Muscle layer of colon (tissue), 2 donors: Measurements from ENCODE around the gene SMIM24.

ENCODE experiments used
- H3K27ac ChIP-seq: one replicate; pipeline ENCODE4 v1.7.0; 2013; ENCODE audit warnings: low read depth, mild to moderate bottlenecking, low read length, moderate library complexity
- H3K27me3 ChIP-seq, 2 donors: one replicate each; pipeline ENCODE4 v1.7.0; 2013; ENCODE audit warnings: low read length in 2 of 2, mild to moderate bottlenecking in 2 of 2; ENCODE audit not compliant: insufficient read depth in 2 of 2, control insufficient read depth in 1 of 2
- H3K36me3 ChIP-seq: one replicate; pipeline ENCODE4 v1.7.0; 2013; ENCODE audit warnings: mild to moderate bottlenecking, low read length; ENCODE audit not compliant: insufficient read depth
- H3K4me1 ChIP-seq: one replicate; pipeline ENCODE4 v1.7.0; 2013; ENCODE audit warnings: mild to moderate bottlenecking, low read length; ENCODE audit not compliant: insufficient read depth
- H3K4me3 ChIP-seq, 2 donors: one replicate each; pipeline ENCODE4 v1.7.0; 2013; ENCODE audit warnings: low read length in 2 of 2, low read depth in 1 of 2, mild to moderate bottlenecking in 1 of 2, moderate library complexity in 1 of 2
- H3K9ac ChIP-seq: one replicate; pipeline ENCODE4 v1.7.0; 2013; ENCODE audit warnings: low read length
- H3K9me3 ChIP-seq: one replicate; pipeline ENCODE4 v1.7.0; 2013; ENCODE audit warnings: mild to moderate bottlenecking, low read length
- donor health status: abdominal sarcoma.
- donor health status: Adenocarcinoma of cecum.

The SMIM24 gene

DNA sequence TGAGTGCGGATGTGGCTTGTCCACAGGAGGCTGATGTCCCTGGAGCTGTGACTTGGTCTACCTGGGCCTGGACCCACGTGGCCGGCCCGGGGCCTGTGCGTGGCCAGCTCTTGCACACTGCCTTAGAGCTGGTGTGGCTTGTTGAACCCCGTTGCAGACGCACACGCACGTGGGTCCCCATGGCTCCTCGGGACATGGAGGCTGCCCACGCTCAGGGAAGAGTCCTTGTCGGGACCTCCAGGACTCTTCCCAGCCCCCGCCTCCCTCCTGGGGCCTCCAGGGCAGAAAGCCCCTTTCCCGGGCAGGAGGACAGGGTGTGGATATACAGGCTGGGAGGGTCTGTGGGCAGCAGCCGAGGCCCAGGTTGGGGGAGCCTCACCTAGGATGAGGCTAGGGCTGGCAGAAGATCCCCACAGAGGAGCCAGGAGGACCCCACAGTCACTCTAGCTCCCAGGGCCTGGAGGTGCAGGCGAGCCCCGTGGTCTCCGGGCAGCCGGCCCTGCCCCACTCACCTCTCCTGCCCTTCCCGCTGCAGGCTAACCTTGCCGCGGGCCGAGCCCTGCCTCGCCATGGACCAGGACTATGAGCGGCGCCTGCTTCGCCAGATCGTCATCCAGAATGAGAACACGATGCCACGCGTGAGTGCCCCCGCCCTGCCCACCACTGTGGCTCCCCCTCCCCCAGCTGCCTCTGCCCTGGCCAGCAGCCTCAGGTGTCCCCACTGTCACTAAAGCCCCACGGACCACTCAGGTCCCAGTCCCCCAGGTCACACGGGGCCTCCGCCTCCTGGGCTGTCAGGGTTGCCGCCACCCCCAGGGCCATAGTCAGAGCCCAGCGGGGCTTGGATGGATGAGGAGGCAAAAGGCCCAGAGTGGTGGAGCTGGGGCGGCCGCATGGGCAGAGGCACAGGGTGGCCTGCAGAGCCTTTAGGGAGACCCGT, 42.4 kb upstream of the SMIM24 start:
- H3K4me1 ChIP-seq = no peaks in the 10 kb centered on the region
- H3K36me3 ChIP-seq = peaks cover 49% of the 10 kb centered on the region
- no peaks in the 10 kb centered on the region for H3K9me3 ChIP-seq
- H3K9ac ChIP-seq = no peak overlapping the region
- no peaks in the 10 kb centered on the region for H3K27me3 ChIP-seq
- no peak overlapping the region for H3K4me3 ChIP-seq
- no peak overlapping the region for H3K27ac ChIP-seq

DNA sequence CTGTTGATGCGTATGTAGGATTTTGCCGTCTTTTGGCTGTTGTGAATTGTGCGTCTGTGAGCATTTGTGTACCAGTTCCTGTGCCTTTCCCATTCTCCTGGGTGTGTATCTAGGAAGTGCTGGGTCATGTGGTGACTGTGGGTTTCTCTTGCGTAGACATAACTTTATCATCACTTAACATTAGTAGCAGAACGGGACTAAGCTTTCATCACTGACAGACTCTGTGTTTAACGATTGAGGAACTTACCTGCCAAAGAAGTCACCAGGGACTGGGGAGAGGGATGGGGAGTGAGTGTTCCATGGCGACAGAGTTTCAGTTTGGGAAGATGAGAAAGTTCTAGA, 40.8 kb upstream of the SMIM24 start:
- no peak overlapping the region for H3K4me3 ChIP-seq
- peaks cover 7% of the 10 kb centered on the region for H3K4me1 ChIP-seq
- H3K36me3 ChIP-seq = peaks cover 34% of the 10 kb centered on the region
- no peak overlapping the region for H3K9ac ChIP-seq
- H3K9me3 ChIP-seq = no peaks in the 10 kb centered on the region
- no peaks in the 10 kb centered on the region for H3K27me3 ChIP-seq
- no peak overlapping the region for H3K27ac ChIP-seq

DNA sequence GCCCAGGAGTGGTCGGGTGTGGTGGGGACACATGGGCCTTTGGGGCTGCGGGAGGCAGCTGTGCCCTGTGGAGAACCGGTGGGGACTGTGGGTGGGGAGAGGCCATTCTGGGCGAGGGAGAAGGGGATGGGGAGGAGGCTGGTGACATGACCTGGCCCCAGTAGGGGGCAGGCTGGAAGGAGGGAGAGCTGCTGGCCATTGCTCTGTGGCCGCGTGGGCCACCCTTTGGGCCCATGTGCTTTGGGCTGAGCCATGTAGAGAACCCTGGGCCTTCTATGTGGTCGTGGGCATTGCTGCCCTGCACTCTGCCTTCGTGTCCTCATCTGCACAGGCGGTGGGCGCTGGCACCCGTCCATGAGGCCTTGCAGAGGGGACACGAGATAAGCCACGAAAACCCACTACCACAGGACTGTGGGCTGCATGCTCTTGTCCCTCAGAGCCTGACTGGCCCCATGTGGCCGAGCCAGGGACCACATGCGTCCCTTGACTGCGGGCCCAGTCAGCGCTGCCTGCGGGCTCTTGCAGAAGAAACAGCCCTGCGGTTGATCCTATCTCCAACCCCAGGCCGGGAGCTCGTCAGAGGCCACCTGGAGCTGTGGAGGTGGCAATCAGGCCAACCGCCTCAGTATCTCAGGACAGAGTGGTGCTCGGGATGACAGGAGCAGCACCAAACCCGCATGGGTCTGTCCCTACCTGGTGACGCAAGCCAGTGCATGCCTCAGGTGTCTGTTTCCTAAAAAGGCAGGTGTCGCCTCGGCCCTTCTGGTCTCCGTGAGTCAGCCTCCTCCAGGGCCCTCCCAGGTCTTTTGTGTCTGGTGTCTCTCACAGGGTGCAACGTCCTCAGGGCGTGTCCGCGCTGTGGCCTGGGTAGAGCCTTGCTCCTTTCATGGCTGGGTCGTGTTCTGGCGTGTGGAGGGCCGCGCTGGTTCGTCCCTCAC, 40.1 kb upstream of the SMIM24 start:
- Histone ChIP-seq H3K27ac (no peak overlapping the region), H3K36me3 (peaks cover 29% of the 10 kb centered on the region), H3K4me1 (peaks cover 8% of the 10 kb centered on the region), H3K9ac (no peak overlapping the region), H3K9me3 (no peaks in the 10 kb centered on the region), H3K27me3 (no peaks in the 10 kb centered on the region), H3K4me3 (no peak overlapping the region)

DNA sequence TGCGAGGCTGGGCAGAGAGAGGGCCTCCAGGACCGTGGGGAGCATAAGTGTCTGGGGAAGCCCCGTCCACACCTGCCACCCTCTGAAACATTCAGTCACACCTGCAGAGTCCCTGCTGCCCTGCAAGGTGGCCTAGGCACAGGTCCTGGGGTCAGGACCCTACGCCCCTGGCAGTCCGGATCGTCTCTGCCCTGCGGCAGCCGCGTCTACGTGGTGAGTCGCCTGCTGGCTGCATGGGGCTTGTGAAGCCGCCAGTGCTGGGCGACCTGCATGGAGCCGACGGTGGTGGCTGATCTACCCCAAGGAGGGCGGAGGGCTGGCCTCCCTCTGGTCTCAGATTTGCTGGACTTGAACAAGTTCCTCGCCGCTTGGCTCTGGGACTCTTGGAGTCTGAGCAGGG, 38.8 kb upstream of the SMIM24 start:
- H3K27me3 ChIP-seq = no peaks in the 10 kb centered on the region
- H3K36me3 ChIP-seq = peaks cover 20% of the 10 kb centered on the region
- peaks cover 8% of the 10 kb centered on the region for H3K4me1 ChIP-seq
- H3K9ac ChIP-seq = no peak overlapping the region
- no peak overlapping the region for H3K27ac ChIP-seq
- no peaks in the 10 kb centered on the region for H3K9me3 ChIP-seq
- H3K4me3 ChIP-seq = no peak overlapping the region

DNA sequence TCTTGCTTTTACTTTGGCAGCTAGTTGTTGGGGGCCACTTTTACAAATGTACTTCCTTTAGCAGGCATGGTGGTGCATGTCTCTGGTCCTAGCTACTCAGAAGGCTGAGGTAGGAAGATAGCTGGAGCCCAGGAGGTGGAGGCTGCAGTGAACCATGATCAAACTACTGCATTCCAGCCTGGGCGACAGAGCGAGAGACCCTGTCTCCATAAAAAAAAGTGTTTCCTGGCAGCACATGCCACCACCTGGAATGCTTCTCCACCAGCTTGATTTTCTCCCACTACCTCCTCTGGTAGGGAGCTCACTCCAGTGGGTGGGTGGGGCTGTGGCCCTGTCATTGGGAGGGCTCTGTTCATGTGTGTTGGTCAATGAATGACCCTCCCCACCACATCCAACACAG, 38.3 kb upstream of the SMIM24 start:
- no peak overlapping the region for H3K27ac ChIP-seq
- H3K36me3 ChIP-seq = peaks cover 15% of the 10 kb centered on the region
- no peaks in the 10 kb centered on the region for H3K9me3 ChIP-seq
- H3K4me3 ChIP-seq = no peak overlapping the region
- H3K4me1 ChIP-seq = peaks cover 8% of the 10 kb centered on the region
- H3K9ac ChIP-seq = no peak overlapping the region
- no peaks in the 10 kb centered on the region for H3K27me3 ChIP-seq

DNA sequence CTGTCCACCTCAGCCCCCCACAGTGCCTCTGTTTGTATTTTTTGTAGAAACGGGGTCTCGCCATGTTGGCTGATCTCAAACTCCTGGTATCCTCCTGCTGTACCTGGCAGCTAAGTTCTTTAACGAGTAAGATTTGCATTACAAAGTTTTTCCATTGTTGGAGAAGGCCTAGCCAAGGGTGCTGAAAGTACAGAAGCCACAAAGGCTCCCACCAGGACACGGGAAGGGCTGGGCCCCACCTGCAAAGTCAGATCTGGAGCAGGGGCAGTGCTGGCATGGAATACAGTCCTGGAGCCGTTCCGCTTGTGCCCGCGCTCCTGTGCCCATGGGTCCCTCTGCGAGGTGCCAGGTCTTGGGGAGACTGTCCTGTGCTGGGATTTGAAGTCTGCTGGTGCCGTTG, 37.9 kb upstream of the SMIM24 start:
- Histone ChIP-seq H3K27me3 (no peaks in the 10 kb centered on the region), H3K27ac (no peak overlapping the region), H3K4me1 (peaks cover 8% of the 10 kb centered on the region), H3K36me3 (peaks cover 11% of the 10 kb centered on the region), H3K4me3 (no peak overlapping the region), H3K9ac (no peak overlapping the region), H3K9me3 (no peaks in the 10 kb centered on the region)

DNA sequence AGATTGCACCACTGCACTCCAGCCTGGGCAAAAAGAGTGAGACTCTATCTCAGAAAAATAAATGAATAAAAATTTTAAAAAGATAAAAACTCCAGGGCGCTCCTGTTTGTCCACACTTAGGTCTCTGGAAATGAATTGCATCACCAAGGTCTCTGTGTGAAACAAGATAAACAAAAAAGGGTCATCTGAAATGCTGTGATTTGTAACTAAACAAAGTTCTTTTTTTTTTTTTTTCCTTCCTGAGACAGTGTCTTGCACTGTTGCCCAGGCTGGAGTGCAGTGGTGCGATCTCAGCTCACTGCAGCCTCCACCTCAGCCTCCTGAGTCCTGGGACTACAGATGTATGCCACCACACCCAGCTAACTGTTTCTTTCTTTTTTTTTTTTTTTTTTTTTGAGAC, 37.3 kb upstream of the SMIM24 start:
- Histone ChIP-seq H3K9me3 (no peaks in the 10 kb centered on the region), H3K4me3 (no peak overlapping the region), H3K27ac (no peak overlapping the region), H3K9ac (no peak overlapping the region), H3K36me3 (peaks cover 10% of the 10 kb centered on the region), H3K4me1 (peaks cover 8% of the 10 kb centered on the region), H3K27me3 (no peaks in the 10 kb centered on the region)

DNA sequence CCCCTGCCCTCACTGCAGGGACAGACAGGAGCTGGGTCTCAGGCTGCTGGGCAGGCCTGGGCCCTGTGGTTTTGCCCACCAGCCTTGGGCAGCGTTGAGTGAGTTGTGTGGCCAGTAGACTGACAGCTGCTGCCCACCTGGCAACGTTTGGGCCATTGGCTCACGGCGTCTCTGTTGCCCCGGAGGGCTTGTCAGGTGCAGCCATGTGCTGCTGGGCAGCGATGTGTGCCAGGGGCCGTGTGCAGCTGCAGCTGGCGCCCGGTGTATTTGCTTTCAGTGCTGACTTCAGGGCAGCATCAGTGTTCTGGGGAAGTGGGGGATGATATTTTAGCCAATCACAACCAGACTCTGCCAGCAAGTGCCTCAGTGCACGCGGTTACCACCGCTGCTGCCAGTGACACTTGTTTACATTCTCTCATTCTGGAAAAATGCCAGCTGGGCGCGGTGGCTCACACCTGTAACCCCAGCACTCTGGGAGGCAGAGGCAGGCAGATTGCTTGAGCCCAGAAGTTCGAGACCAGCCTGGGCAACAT, 36.4 kb upstream of the SMIM24 start:
- Histone ChIP-seq H3K9ac (no peak overlapping the region), H3K27me3 (no peaks in the 10 kb centered on the region), H3K36me3 (peaks cover 10% of the 10 kb centered on the region), H3K27ac (no peak overlapping the region), H3K9me3 (no peaks in the 10 kb centered on the region), H3K4me1 (peaks cover 8% of the 10 kb centered on the region), H3K4me3 (no peak overlapping the region)

DNA sequence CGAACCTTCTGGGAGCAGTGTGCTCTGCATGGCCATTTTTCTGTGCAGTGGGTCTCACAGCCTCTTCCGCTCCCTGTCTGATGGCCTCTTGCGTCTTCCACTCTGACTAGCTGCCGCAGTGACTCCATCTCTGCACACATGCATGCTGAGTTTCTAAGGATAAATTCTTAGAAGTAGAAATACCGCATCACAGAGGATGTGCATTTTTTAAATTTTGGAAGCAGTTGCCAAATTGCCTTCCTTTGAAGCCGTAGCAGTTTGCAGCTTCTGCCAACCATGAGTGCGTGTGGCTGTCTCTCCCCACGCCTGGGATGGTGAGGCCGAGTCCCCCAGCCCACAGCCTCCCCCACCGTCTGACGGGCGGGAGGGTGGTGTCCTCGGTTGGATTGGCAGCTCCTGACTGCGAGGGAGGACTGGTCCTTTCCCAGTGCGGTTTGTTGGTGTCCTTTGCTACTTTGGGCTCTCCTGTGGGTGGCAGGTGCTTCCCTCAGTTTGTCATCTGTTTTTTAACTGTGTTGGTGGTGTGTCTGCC, 35.6 kb upstream of the SMIM24 start:
- no peak overlapping the region for H3K27ac ChIP-seq
- H3K27me3 ChIP-seq = no peaks in the 10 kb centered on the region
- peaks cover 10% of the 10 kb centered on the region for H3K36me3 ChIP-seq
- H3K4me1 ChIP-seq = peaks cover 8% of the 10 kb centered on the region
- H3K4me3 ChIP-seq = no peak overlapping the region
- no peak overlapping the region for H3K9ac ChIP-seq
- no peaks in the 10 kb centered on the region for H3K9me3 ChIP-seq

DNA sequence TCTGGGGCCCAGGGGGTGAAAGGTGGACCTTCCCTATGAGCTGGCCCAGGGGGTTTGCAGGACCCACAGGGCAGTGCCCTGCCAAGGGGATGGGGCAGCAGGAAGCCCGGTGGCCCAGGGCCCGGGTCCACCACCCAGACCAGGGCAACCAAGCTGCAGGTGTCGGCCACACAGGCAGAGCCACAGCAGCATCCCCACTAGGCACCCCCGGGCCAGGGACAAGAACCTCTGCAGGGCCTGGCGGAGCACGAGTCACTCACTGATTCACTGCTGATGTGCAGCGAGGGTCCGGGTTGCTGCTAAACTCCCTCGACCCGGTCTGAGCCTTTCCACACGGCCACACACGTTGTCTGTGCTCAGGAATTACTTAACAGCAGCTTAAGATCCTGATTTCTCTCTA, 34.6 kb upstream of the SMIM24 start:
- Histone ChIP-seq H3K27me3 (no peaks in the 10 kb centered on the region), H3K4me1 (peaks cover 8% of the 10 kb centered on the region), H3K27ac (no peak overlapping the region), H3K36me3 (peaks cover 11% of the 10 kb centered on the region), H3K9me3 (no peaks in the 10 kb centered on the region), H3K9ac (no peak overlapping the region), H3K4me3 (no peak overlapping the region)
